ENCODE data around the gene ABCA10. TPM values are rescaled to one million over a fixed set of nuclear protein-coding genes. Genes with fewer than 3 reads are reported as not detected.
"Not testable (repeated sequence)": the region's sequence is repeated elsewhere in the genome, so short reads cannot be mapped to it uniquely, and the experiment has no call there.

ABCA10 gene
- total RNA-seq, 2 donors from 2014 or later: 1.3 to 2.1 TPM

- Histone ChIP-seq H3K27ac (no peak overlapping the region), H3K36me3 (peaks cover 4% of the 10 kb centered on the region)
These were observed 52.8 kb downstream of the ABCA10 start for GRCh38 chr17:69175625-69176456.

DNA sequence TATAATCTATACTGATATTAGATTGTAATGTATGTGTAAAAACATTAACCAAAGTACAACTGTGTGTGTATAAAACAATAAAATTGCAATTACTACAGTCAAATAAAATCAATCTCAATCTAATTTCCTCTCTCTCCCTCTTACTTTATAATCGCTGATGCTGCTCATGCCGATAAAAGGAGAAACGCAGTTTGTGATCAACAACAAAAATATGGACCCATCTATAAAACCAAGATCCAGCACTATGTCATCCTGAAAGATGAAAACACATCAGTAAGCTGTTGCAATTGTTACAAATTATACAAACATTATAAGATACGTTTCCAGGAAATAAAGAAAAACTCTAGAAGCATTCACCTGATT lies 53.4 kb downstream of the ABCA10 start:
- no peak for DNase-seq (ENCODE audit: low spot score)
- no peaks in the 10 kb centered on the region for H3K27me3 ChIP-seq
- no peak for TF ChIP-seq CTCF (IDR thresholded peaks at IDR 0.05)
- H3K9me3 ChIP-seq: no peaks in the 10 kb centered on the region
- H3K4me1 ChIP-seq: no peaks in the 10 kb centered on the region
- H3K36me3 ChIP-seq: peaks cover 4% of the 10 kb centered on the region
- H3K4me3 ChIP-seq: no peak overlapping the region
- no peak overlapping the region for H3K27ac ChIP-seq

More at GRCh38 chr17:69175625-69176456, 52.8 kb downstream of the ABCA10 start:
- no peak for DNase-seq (ENCODE audit: low spot score)
- Histone ChIP-seq H3K4me1 (no peaks in the 10 kb centered on the region), H3K27me3 (no peaks in the 10 kb centered on the region), H3K4me3 (no peak overlapping the region), H3K9me3 (no peaks in the 10 kb centered on the region)
- TF ChIP-seq CTCF (IDR thresholded peaks at IDR 0.05): no peak

- DNase-seq (ENCODE audit: low spot score): no peak
These were observed 55.5 kb downstream of the ABCA10 start for GRCh38 chr17:69173118-69173517.

GRCh38 chr17:69170377-69170776 lies 58.2 kb downstream of the ABCA10 start:
- Histone ChIP-seq H3K4me1 (no peaks in the 10 kb centered on the region), H3K4me3 (no peak overlapping the region), H3K27me3 (no peaks in the 10 kb centered on the region), H3K27ac (no peak overlapping the region), H3K9me3 (no peaks in the 10 kb centered on the region), H3K36me3 (no peaks in the 10 kb centered on the region)
- no peak for DNase-seq (ENCODE audit: low spot score)
- TF ChIP-seq CTCF (IDR thresholded peaks at IDR 0.05): no peak

More at GRCh38 chr17:69173118-69173517, 55.5 kb downstream of the ABCA10 start:
- peaks cover 2% of the 10 kb centered on the region for H3K36me3 ChIP-seq
- H3K27me3 ChIP-seq: no peaks in the 10 kb centered on the region
- no peak for TF ChIP-seq CTCF (IDR thresholded peaks at IDR 0.05)
- H3K4me3 ChIP-seq: no peak overlapping the region
- no peaks in the 10 kb centered on the region for H3K9me3 ChIP-seq
- H3K27ac ChIP-seq: no peak overlapping the region
- no peaks in the 10 kb centered on the region for H3K4me1 ChIP-seq

- not testable (repeated sequence) for DNase-seq (ENCODE audit: low spot score); H3K36me3 ChIP-seq; H3K4me3 ChIP-seq; H3K4me1 ChIP-seq; H3K9me3 ChIP-seq; H3K27ac ChIP-seq; H3K27me3 ChIP-seq
These were observed 60.0 kb downstream of the ABCA10 start for GRCh38 chr17:69168642-69169041.

- Histone ChIP-seq H3K27me3 (no peaks in the 10 kb centered on the region), H3K4me1 (no peaks in the 10 kb centered on the region), H3K4me3 (no peak overlapping the region), H3K27ac (no peak overlapping the region), H3K36me3 (no peaks in the 10 kb centered on the region), H3K9me3 (no peaks in the 10 kb centered on the region)
- no peak for TF ChIP-seq CTCF (IDR thresholded peaks at IDR 0.05)
- no peak for DNase-seq (ENCODE audit: low spot score)
These were observed 61.7 kb downstream of the ABCA10 start for GRCh38 chr17:69166957-69167356.

All from right atrium auricular region (tissue), 2 donors.